Astrocyte (in vitro differentiated cells and primary cell): ENCODE data around the gene MIDN.

Experiments used
- EZH2 ChIP-seq: IDR thresholded peaks from 2 replicates; pipeline ENCODE4 v1.6.1; 2012; ENCODE audit warnings: mild to moderate bottlenecking, low read length, inconsistent platforms; ENCODE audit not compliant: insufficient read depth
- TF ChIP-seq, protein P1 (sequence below): IDR thresholded peaks from 2 replicates; pipeline ENCODE4 v1.5.1; 2011; ENCODE audit warnings: low read depth, mild to moderate bottlenecking, inconsistent platforms, low read length, moderate library complexity; ENCODE audit not compliant: insufficient read depth

GRCh38 chr19:1210227-1210538, 38.2 kb upstream of the MIDN start:
- TF ChIP-seq, protein P1, sequence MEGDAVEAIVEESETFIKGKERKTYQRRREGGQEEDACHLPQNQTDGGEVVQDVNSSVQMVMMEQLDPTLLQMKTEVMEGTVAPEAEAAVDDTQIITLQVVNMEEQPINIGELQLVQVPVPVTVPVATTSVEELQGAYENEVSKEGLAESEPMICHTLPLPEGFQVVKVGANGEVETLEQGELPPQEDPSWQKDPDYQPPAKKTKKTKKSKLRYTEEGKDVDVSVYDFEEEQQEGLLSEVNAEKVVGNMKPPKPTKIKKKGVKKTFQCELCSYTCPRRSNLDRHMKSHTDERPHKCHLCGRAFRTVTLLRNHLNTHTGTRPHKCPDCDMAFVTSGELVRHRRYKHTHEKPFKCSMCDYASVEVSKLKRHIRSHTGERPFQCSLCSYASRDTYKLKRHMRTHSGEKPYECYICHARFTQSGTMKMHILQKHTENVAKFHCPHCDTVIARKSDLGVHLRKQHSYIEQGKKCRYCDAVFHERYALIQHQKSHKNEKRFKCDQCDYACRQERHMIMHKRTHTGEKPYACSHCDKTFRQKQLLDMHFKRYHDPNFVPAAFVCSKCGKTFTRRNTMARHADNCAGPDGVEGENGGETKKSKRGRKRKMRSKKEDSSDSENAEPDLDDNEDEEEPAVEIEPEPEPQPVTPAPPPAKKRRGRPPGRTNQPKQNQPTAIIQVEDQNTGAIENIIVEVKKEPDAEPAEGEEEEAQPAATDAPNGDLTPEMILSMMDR: no peak
- no peak for TF ChIP-seq EZH2
